HG03520 (cell line): ENCODE data around the gene ZBTB6.

Experiments
- ATAC-seq: cut with Tn5 transposase; IDR thresholded peaks from one replicate; pipeline ENCODE4 v1.9.1; 2021; ENCODE audit warnings: mild to moderate bottlenecking, moderate library complexity; ENCODE audit not compliant: unreplicated experiment

The ZBTB6 gene

DNA sequence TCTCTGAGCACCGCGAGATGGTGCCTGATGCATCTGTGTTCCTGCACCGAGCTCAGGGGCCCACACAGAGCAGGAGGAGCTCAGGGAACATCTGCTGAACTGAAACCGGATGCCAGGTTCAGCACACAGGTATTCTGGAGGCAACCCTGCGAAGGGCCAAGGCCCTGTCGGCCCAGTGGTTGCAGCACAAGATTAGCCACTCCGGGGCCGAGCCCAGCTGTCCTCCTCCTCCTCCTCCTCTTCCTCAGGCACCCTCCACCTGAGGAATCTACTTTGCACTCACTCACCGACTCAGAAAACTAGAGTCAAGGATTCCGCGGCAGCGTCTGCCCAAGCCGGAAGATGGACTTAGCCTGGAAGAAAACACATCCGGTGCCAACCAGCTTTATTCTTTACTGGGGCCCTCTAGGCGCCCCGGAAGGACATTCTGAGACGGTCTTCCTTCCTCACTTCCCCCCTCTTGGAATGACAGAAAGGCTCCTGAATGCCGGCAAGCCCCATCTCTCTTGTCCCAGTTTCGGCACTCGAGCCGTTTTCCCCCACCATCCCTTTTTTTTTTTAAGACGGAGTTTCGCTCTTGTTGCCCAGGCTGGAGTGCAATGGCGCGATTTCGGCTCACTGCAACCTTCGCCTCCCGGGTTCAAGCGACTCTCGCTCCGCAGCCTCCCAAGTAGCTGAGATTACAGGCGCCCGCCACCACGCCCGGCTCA is at the start of gene ZBTB6:
Gene ZBTB6 (minus strand): TSS at position 360 of the 710 bp plus-strand sequence. CDS start 1,251 bp downstream, outside the sequence.
- peak; percentile 98 for ATAC-seq

GRCh38 chr9:122961139-122961538 is 48.0 kb upstream of the ZBTB6 start:
- ATAC-seq, result no peak

- no peak for ATAC-seq
Measured at GRCh38 chr9:122955961-122956360, 42.8 kb upstream of the ZBTB6 start.

GRCh38 chr9:122954253-122954691 is 41.1 kb upstream of the ZBTB6 start:
- ATAC-seq, result no peak

- ATAC-seq, result no peak
Measured at GRCh38 chr9:122951056-122951455, 37.9 kb upstream of the ZBTB6 start.

DNA sequence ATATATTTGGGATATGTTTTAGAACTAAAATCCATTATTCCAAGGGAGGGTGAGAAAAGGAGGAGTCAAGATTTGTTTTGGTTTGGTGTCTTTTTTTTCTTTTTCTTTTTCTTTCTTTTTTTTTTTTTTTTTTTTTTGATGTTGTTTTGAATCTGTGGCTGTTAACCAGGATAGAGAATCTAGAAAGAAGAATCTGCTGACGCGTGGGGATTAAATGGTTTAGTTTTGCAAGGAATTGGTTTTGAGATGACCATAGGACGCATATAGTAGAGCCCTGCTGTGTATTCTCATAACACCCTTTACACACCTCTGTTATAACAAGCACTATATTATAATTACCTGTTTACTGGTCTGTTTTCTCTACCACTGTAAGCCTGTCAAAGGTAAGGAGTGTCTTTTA is 37.1 kb upstream of the ZBTB6 start:
- ATAC-seq, result no peak

DNA sequence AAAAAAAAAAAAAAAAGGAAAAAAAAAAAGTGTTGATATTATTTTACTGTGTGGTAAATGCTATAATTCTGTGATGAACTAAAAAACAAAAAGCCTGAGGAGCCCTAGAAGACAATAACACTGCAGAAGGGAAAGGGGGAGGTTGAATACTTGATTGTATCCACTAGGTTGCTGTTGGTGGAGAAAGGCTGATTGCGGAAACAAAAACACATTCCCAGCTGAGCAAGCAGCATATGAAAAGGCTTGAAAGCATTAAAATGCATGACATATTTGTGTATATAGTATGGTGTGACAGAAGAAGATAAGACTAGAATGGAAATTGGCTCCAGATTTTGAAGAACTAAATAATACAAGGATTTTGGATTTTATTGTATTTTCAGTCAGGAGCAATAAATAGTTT is 36.6 kb upstream of the ZBTB6 start:
- no peak for ATAC-seq

DNA sequence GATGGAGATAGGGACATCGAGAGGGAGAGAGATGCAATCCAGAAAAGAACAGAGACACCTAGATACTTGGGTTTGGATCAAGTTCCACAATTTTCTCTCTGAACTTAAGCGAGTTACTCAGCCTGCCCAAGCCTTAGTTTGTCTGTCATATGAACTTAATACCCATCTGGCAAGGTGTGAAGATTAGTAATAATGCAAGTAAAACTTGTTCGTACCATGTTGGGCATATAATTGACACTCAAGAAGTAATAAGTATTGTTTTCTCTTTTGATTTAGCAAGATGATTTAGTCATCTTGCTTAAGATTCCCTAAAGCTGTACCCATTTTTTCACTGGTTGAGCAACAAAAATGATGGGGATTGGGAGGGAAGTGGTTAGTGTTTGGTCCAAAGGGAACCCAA is 35.2 kb upstream of the ZBTB6 start:
- ATAC-seq, result no peak

GRCh38 chr9:122946461-122947005 is 33.4 kb upstream of the ZBTB6 start:
- ATAC-seq, result no peak

GRCh38 chr9:122944960-122945888 is 32.1 kb upstream of the ZBTB6 start:
- ATAC-seq, result no peak

- no peak for ATAC-seq
Measured at GRCh38 chr9:122941582-122942234, 28.6 kb upstream of the ZBTB6 start.

DNA sequence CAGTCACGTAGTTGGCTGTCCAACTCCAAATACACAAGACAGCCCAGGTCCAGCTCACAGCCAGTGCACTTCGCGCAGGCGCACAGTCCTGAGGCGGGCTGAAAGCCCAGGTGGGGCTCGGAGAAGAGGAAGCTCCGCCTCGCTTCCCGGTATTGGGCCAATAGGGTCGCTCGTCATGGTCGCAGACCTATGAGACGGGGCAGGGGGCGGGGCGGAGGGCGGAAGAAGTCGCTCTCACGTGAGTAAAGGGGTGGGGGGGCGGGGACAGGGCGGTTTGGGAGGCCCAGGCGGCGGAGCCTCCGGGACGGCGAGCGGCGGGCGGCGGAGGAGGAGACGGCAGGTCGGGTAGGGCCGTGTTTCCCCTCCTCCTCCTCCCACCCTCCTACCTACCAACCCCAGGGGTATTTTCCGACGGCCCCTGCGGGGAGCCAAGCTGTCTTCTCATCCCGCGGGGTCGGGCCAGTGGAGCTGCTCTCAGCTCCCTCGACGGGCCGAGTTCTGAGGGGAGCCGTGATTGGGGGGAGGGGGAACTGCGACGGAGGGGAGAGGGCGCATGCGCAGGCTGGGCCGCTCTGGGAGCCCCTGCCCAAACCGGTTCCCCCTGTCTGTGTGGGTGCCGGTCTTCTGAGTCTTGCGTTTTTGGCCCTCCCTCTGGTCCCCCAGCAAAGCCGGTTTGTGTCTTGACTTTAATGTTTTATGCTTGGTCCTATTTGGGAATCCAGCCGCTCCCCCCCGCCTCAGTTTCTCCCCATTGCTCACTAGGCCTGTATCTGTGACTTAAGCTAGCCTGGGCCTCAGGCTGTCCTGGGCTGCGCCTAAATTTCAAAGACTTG is 27.8 kb upstream of the ZBTB6 start, which contains the start of gene RABGAP1:
Gene RABGAP1 (plus strand): TSS at position 272 of the 833 bp plus-strand sequence. CDS start 16,040 bp downstream, outside the sequence.
- ATAC-seq, result peak; percentile 97

DNA sequence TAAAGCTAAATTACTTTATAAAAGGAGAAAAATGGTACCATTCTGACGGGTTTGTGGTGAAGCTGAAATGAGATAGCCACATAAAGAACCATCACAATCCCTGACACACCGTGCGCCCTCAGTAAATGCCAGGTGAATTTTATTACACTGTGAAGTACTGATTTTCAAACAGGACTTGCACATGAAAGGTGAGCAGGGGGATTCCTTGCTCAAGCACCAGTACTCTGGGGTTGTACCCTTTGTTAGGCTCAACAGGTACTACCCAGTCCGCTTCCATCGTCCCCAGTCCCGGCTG is 27.3 kb upstream of the ZBTB6 start:
- no peak for ATAC-seq

DNA sequence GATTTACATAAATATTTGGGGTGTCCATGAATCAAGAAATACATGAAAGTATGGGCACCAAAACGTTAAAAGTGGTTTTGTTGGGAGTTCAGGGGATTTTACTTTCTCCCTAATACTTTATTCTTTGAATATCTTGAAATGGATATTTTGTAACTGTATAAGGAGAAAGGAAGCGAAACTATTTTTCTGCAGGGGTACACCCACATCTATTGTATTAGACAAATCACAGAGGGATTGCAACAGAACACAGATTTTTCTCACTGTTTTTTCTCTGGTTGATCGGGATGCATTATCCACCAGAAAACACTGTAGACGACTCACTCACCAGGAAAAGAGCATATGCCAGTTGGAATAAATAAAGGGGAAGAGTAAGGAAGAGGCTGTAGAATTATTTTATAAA is 26.5 kb upstream of the ZBTB6 start:
- ATAC-seq, result no peak

- no peak for ATAC-seq
Measured at GRCh38 chr9:122936883-122937282, 23.8 kb upstream of the ZBTB6 start.

DNA sequence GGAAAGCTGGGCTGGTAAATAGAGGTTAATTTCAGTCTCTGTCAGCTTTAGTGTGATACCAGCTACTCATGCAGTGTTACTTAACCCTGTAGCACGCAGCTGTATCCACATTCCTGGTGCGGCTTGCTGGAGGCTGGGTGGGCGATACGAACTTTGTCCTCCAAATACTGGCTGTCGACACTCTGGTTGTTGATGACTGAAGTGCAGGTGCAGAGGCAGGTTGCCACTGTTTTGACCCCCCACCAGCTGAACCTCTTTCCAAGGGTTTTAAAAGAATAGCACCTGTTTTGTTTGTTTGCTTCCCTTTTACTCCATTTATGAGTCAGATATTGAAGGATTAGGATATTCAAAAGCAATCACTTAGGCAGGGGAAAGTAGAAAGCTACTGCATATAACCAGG is 23.3 kb upstream of the ZBTB6 start:
- ATAC-seq, result no peak

DNA sequence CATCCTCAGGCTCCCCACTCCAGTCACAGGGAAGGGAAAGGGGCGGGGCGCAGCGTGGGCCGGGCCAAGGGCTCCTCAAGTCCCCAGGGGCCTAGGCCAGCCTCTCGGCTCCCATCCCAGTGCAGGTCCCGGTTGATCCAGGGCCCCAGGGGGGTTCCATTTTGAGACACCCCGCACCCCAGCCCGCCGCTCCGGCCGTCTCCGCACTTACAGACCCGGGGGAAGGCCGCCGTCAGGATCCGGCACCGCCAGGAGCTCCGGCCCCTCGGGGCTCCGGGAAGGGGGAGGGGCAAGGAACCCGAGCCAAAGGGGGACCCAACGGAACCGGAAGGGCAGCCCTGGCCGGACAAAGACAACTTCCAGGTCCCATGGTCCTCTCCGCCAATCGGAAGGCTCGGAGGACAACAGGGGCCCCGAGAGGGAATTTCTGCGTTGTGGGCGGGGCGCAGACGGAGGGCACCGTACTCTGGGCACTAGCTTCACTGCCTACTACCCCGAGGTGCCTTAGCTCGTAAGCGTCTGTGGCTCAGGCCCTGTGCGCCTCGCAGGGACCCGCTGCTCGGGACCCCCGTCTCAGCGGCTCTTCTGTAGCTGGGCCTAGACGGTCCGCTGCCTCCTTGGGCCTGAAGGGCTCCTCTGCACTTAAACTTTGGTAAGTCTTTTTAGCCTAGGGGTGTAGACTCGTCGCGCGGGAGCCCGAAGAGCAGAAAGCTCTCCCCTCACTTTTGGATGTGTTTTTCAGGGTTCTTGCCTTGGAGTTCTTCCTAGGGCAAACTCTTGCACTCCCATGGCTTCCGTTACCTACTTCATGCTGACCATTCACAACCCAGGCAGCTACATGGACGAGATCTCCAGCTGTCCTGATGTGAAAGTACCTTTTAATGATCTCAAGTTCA is 18.4 kb upstream of the ZBTB6 start, which contains the start of gene ZBTB26:
Gene ZBTB26 (minus strand): TSS at position 287 of the 896 bp plus-strand sequence. CDS start 11,578 bp downstream, outside the sequence.
- ATAC-seq, result peak; percentile 93

- no peak for ATAC-seq
Measured at GRCh38 chr9:122930541-122931225, 17.6 kb upstream of the ZBTB6 start.
